Measurements from ENCODE around the gene PPARG. TPM values are rescaled to one million over a fixed set of nuclear protein-coding genes. Genes with fewer than 3 reads are reported as not detected.
A peak's percentile ranks its signal among the peaks of the same experiment; 100 is the strongest.
"Not testable (repeated sequence)": the region's sequence is repeated elsewhere in the genome, so short reads cannot be mapped to it uniquely, and the experiment has no call there.

PPARG gene
- total RNA-seq, 1 donor from 2014 or later = 25.7 TPM

DNA sequence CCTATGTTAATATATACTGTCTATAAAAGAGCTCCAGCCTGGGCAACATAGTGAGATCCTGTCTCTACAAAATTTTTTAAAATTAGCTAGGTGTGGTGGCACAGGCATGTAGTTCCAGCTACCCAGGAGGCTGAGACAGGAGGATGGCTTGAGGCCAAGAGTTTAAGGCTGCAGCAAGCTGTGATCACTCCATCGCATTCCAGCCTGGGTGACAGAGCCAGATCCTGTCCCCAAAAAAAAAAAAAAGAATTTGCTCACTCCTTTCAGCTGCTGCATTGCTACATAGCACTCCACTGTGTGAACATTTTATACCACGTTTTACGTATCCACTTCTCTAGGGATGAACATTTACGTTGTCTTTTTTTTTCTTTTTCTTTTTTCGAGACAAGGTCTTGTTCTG, 189.5 kb downstream of the PPARG start:
- ATAC-seq = no peak
- no peak for DNase-seq (ENCODE audit: missing footprints)
- intact Hi-C loops (cut with DNase I) = loop anchor here (2.0 kb wide), 1 partner anchor 302 kb away; no protein-coding TSS in a partner anchor

GRCh38 chr3:12479198-12479597, 190.3 kb downstream of the PPARG start:
- not testable (repeated sequence) for ATAC-seq; DNase-seq (ENCODE audit: missing footprints)
- intact Hi-C loops (cut with DNase I) = loop anchor here (2.0 kb wide), 1 partner anchor 302 kb away; no protein-coding TSS in a partner anchor

GRCh38 chr3:12479919-12480427, 191.1 kb downstream of the PPARG start:
- intact Hi-C loops (cut with DNase I) = loop anchor here (2.0 to 5.0 kb wide), 3 partner anchors 77 to 303 kb away; partner anchors contain the start of gene MKRN2
- ATAC-seq = peak; percentile 53
- no peak for DNase-seq (ENCODE audit: missing footprints)

DNA sequence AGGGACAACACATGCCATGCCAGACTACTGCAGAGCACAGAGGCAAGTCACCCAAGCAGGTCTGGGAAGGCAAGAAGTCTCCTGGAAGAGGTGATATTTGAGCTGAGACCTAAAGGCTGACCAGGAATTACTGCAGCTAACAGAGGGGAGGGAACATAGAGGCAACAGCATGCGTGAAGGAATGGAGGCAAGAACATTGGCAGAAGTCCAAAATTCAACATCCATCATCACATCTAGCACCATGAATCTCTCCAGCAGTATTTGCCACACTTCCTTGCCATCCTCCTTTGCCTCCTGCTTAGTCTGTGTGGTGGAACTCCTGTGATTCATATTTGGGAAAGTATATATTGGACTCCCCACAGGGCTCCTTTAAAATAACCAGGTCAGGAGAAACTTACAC, 194.5 kb downstream of the PPARG start:
- intact Hi-C loops (cut with DNase I) = loop anchor here (2.0 to 5.0 kb wide), 2 partner anchors 74 to 349 kb away; partner anchors contain the start of gene MKRN2
- ATAC-seq = no peak
- DNase-seq (ENCODE audit: missing footprints) = no peak

- DNase-seq (ENCODE audit: missing footprints) = no peak
- intact Hi-C loops (cut with DNase I) = loop anchor here (2.0 to 5.0 kb wide), 2 partner anchors 73 to 349 kb away; partner anchors contain the start of gene MKRN2
These were observed 195.0 kb downstream of the PPARG start for GRCh38 chr3:12483872-12484197.

More at GRCh38 chr3:12483872-12484197, 195.0 kb downstream of the PPARG start:
- peak; percentile 1 for ATAC-seq

Other genes with a start within 250 kb of the PPARG start
- gene TIMP4, start 130.2 kb upstream of the PPARG start, total RNA-seq = 23.8 TPM
- 24.1 TPM for gene TSEN2, start 195.4 kb downstream of the PPARG start, total RNA-seq